ENCODE measurements around the gene RXFP4.

The RXFP4 gene

GRCh38 chr1:155967341-155968050 is 26.1 kb downstream of the RXFP4 start:
- Histone ChIP-seq H3K36me3 (ENCODE audit: control insufficient read depth, insufficient read depth, low read length) (peaks cover 20% of the 10 kb centered on the region), H3K9ac (ENCODE audit: low read length) (no peak overlapping the region)

GRCh38 chr1:155968051-155968400 is 26.6 kb downstream of the RXFP4 start:
- no peak overlapping the region for H3K9ac ChIP-seq (ENCODE audit: low read length)
- peaks cover 15% of the 10 kb centered on the region for H3K36me3 ChIP-seq (ENCODE audit: control insufficient read depth, insufficient read depth, low read length)
- no peak overlapping the region for H3K4me3 ChIP-seq (ENCODE audit: low read length)
- no peaks in the 10 kb centered on the region for H3K9me3 ChIP-seq (ENCODE audit: control insufficient read depth, low read length)
- H3K4me1 ChIP-seq (ENCODE audit: control insufficient read depth, insufficient read depth, low read length) = peaks cover 40% of the 10 kb centered on the region
- H3K27me3 ChIP-seq (ENCODE audit: control insufficient read depth, insufficient read depth, low read length) = no peaks in the 10 kb centered on the region

More at GRCh38 chr1:155967341-155968050, 26.1 kb downstream of the RXFP4 start:
- H3K9me3 ChIP-seq (ENCODE audit: control insufficient read depth, low read length) = no peaks in the 10 kb centered on the region
- peaks cover 46% of the 10 kb centered on the region for H3K4me1 ChIP-seq (ENCODE audit: control insufficient read depth, insufficient read depth, low read length)
- no peak overlapping the region for H3K4me3 ChIP-seq (ENCODE audit: low read length)
- no peaks in the 10 kb centered on the region for H3K27me3 ChIP-seq (ENCODE audit: control insufficient read depth, insufficient read depth, low read length)

GRCh38 chr1:155968670-155969069 is 27.2 kb downstream of the RXFP4 start:
- peaks cover 15% of the 10 kb centered on the region for H3K36me3 ChIP-seq (ENCODE audit: control insufficient read depth, insufficient read depth, low read length)
- H3K9me3 ChIP-seq (ENCODE audit: control insufficient read depth, low read length) = no peaks in the 10 kb centered on the region
- no peak overlapping the region for H3K9ac ChIP-seq (ENCODE audit: low read length)
- H3K4me3 ChIP-seq (ENCODE audit: low read length) = no peak overlapping the region
- H3K4me1 ChIP-seq (ENCODE audit: control insufficient read depth, insufficient read depth, low read length) = peaks cover 40% of the 10 kb centered on the region
- no peaks in the 10 kb centered on the region for H3K27me3 ChIP-seq (ENCODE audit: control insufficient read depth, insufficient read depth, low read length)

GRCh38 chr1:155969377-155969791 is 27.9 kb downstream of the RXFP4 start:
- Histone ChIP-seq H3K4me1 (ENCODE audit: control insufficient read depth, insufficient read depth, low read length) (peaks cover 44% of the 10 kb centered on the region), H3K36me3 (ENCODE audit: control insufficient read depth, insufficient read depth, low read length) (peaks cover 12% of the 10 kb centered on the region)

GRCh38 chr1:155970531-155971167 is 29.2 kb downstream of the RXFP4 start:
- no peaks in the 10 kb centered on the region for H3K27me3 ChIP-seq (ENCODE audit: control insufficient read depth, insufficient read depth, low read length)
- peak overlapping the region; percentile 2 for H3K9ac ChIP-seq (ENCODE audit: low read length)
- H3K4me1 ChIP-seq (ENCODE audit: control insufficient read depth, insufficient read depth, low read length) = peaks cover 55% of the 10 kb centered on the region
- H3K36me3 ChIP-seq (ENCODE audit: control insufficient read depth, insufficient read depth, low read length) = peaks cover 12% of the 10 kb centered on the region
- no peak overlapping the region for H3K4me3 ChIP-seq (ENCODE audit: low read length)
- no peaks in the 10 kb centered on the region for H3K9me3 ChIP-seq (ENCODE audit: control insufficient read depth, low read length)

More at GRCh38 chr1:155969377-155969791, 27.9 kb downstream of the RXFP4 start:
- H3K4me3 ChIP-seq (ENCODE audit: low read length) = no peak overlapping the region
- no peaks in the 10 kb centered on the region for H3K27me3 ChIP-seq (ENCODE audit: control insufficient read depth, insufficient read depth, low read length)
- no peak overlapping the region for H3K9ac ChIP-seq (ENCODE audit: low read length)
- H3K9me3 ChIP-seq (ENCODE audit: control insufficient read depth, low read length) = no peaks in the 10 kb centered on the region

GRCh38 chr1:155971910-155972809 is 30.7 kb downstream of the RXFP4 start:
- no peak overlapping the region for H3K4me3 ChIP-seq (ENCODE audit: low read length)
- H3K27me3 ChIP-seq (ENCODE audit: control insufficient read depth, insufficient read depth, low read length) = no peaks in the 10 kb centered on the region
- H3K4me1 ChIP-seq (ENCODE audit: control insufficient read depth, insufficient read depth, low read length) = peaks cover 66% of the 10 kb centered on the region
- H3K9ac ChIP-seq (ENCODE audit: low read length) = no peak overlapping the region
- H3K9me3 ChIP-seq (ENCODE audit: control insufficient read depth, low read length) = no peaks in the 10 kb centered on the region
- H3K36me3 ChIP-seq (ENCODE audit: control insufficient read depth, insufficient read depth, low read length) = peaks cover 12% of the 10 kb centered on the region

GRCh38 chr1:155973723-155974122 is 32.3 kb downstream of the RXFP4 start:
- Histone ChIP-seq H3K36me3 (ENCODE audit: control insufficient read depth, insufficient read depth, low read length) (peaks cover 9% of the 10 kb centered on the region), H3K9me3 (ENCODE audit: control insufficient read depth, low read length) (no peaks in the 10 kb centered on the region), H3K9ac (ENCODE audit: low read length) (no peak overlapping the region), H3K4me1 (ENCODE audit: control insufficient read depth, insufficient read depth, low read length) (peaks cover 60% of the 10 kb centered on the region), H3K4me3 (ENCODE audit: low read length) (no peak overlapping the region), H3K27me3 (ENCODE audit: control insufficient read depth, insufficient read depth, low read length) (no peaks in the 10 kb centered on the region)

- H3K4me3 ChIP-seq (ENCODE audit: low read length) = no peak overlapping the region
- peaks cover 4% of the 10 kb centered on the region for H3K36me3 ChIP-seq (ENCODE audit: control insufficient read depth, insufficient read depth, low read length)
- no peak overlapping the region for H3K9ac ChIP-seq (ENCODE audit: low read length)
- H3K4me1 ChIP-seq (ENCODE audit: control insufficient read depth, insufficient read depth, low read length) = peaks cover 60% of the 10 kb centered on the region
- H3K9me3 ChIP-seq (ENCODE audit: control insufficient read depth, low read length) = no peaks in the 10 kb centered on the region
- H3K27me3 ChIP-seq (ENCODE audit: control insufficient read depth, insufficient read depth, low read length) = no peaks in the 10 kb centered on the region
These were observed 33.0 kb downstream of the RXFP4 start for GRCh38 chr1:155974208-155975115.

GRCh38 chr1:155975375-155976061 is 34.1 kb downstream of the RXFP4 start:
- H3K27me3 ChIP-seq (ENCODE audit: control insufficient read depth, insufficient read depth, low read length) = no peaks in the 10 kb centered on the region
- no peaks in the 10 kb centered on the region for H3K9me3 ChIP-seq (ENCODE audit: control insufficient read depth, low read length)
- H3K36me3 ChIP-seq (ENCODE audit: control insufficient read depth, insufficient read depth, low read length) = peaks cover 4% of the 10 kb centered on the region
- no peak overlapping the region for H3K4me3 ChIP-seq (ENCODE audit: low read length)
- H3K9ac ChIP-seq (ENCODE audit: low read length) = peak overlapping the region; percentile 81
- H3K4me1 ChIP-seq (ENCODE audit: control insufficient read depth, insufficient read depth, low read length) = peaks cover 62% of the 10 kb centered on the region

GRCh38 chr1:155976062-155976912 is 34.8 kb downstream of the RXFP4 start:
- H3K4me1 ChIP-seq (ENCODE audit: control insufficient read depth, insufficient read depth, low read length) = peaks cover 63% of the 10 kb centered on the region
- H3K27me3 ChIP-seq (ENCODE audit: control insufficient read depth, insufficient read depth, low read length) = no peaks in the 10 kb centered on the region
- peak overlapping the region; percentile 60 for H3K4me3 ChIP-seq (ENCODE audit: low read length)
- H3K9me3 ChIP-seq (ENCODE audit: control insufficient read depth, low read length) = no peaks in the 10 kb centered on the region
- peaks cover 4% of the 10 kb centered on the region for H3K36me3 ChIP-seq (ENCODE audit: control insufficient read depth, insufficient read depth, low read length)
- peak overlapping the region; percentile 81 for H3K9ac ChIP-seq (ENCODE audit: low read length)
